ENCODE results near the gene TAB2.
"Not testable (repeated sequence)": the region's sequence is repeated elsewhere in the genome, so short reads cannot be mapped to it uniquely, and the experiment has no call there.

The TAB2 gene

DNA sequence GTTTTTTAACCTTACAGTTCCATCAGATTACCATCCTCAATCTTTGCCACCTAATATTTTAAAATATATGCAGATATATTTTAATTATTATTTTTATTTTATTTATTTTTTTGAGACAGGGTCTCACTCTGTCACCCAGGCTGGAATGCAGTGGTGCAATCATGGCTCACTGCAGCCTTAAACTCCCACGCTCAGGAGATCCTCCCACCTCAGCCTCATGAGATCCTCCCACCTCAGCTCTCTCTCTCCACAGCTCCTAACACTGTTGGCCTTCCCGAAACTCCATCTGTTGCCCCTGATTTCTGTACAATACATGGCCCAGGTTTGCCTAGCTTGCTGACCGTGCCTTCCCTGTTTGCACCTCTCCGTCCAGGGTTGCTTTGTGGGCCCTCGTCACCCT, 4.4 kb upstream of the TAB2 start:
- DNase-seq (ENCODE audit: low read depth in 2 of 2), result no peak

DNA sequence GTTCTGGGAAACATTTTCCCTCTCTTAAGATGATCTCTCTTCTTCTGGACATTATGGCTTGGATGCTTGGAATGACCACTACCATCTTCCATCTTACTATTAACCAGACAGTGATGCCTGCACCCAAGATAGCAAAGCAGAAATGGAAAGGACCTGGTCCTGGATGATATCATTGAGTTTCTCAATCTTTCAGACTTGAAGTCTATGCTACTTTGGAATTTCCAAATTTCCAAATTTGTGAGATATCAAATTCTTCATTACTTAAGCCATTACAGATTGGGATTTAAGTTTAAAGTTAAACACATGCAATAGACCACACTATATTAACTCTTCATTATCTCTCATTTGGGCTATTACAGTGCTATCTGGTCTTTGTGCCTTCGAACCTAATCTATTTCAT, 3.7 kb upstream of the TAB2 start:
- no peak for DNase-seq (ENCODE audit: low read depth in 2 of 2)

DNA sequence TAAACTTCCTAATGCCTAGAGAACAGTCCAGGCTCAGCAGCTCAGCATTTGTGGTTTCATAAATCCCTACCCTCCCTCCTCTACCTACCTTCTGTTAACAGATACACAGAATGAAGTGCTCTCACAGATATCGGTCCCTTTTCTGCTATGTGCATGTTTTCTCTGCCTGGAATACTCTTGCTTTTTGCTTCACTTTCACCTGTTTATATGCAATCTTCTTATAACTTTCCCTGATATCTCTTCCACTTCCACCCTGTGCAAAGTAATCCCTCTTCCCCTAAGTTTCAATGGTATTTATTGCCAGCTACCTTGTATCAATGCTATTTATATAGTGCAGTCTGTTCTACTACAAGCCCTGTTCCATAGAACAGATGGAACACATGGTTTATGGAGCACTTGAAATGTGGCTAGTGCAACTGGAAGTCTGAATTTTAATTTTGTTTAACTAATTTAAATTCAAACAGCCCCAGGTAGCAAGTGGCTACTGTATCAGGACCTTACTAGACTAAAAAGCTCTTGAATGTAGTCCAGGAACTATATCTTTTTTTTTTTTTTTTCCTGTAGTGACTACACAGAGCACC, 3.1 kb upstream of the TAB2 start:
- no peak for DNase-seq (ENCODE audit: low read depth in 2 of 2)

DNA sequence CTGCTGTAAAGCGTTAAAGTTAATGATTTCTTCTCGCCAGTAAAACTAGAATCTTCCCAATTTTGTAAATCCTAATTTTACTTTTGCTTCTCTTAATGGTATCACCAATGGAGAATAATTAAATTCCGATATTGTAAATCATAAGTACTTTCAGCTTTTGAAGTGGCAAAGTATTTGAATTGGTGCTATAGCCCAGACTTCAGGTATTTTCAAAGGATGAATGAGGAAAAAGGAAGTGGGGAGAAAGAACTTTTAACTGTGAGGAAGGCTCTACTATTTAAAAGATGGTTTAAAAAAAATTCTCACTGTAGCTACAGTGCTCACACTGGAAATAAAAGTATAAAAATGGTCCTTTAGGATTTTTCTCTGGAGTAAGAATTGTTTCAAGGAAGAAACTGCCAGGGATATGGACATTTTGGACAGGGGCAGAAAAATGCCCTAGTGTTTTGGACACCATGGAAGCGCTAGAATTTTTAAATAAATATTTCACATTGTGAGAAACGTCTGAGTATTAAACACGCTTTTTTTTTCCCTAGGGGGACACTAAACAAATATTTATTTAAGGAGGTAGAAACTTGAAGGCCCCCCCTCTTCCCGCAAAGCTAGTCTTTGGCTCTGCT, 1.3 kb upstream of the TAB2 start:
- no peak for DNase-seq (ENCODE audit: low read depth in 2 of 2)

DNA sequence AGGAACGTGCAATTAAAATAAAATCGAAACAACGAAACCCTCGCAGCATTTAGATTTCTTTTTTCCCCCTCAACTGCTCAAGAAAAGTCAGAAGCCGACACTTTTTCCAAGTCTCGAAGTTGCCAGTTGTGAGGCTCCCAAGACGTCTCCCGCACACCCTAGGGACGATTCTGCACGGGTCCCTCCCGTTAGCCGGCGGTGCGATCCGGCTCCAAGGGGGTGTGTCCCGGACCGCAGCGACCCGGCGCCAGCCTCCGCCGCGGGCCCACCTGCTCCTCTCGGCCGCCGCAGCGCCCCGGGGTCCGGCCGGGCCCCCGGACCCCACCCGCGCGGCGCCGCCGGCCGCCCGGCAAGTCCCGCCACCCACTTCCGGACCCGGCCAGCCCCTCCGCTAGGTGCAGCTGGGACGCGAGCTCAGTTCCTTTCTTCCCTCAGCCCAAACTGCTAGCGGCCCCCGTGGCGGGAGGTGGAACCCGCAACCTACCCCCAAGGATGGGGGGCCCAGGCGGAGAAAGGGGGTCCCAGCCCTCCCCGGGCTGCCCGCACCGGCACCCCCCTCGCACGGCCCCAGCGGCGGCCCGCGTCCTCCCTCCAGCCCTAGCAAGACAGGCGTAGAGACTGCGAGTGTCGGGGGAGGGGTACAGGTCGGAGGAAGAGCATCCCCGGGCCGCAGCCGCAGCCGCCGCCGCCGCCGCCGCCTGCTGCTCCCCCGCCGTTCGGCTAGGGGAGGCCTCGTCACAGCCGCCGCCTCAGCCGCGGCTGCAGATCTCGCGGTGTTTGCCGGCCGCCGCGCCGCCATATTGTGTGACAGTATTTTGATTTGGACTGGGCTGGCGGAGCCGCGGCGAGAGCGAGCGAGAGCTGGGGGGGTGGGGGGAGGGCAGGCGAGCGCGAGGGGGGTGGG, 520 bp upstream of the TAB2 start:
- DNase-seq (ENCODE audit: low read depth in 2 of 2), result peak; percentile 81 to 87

DNA sequence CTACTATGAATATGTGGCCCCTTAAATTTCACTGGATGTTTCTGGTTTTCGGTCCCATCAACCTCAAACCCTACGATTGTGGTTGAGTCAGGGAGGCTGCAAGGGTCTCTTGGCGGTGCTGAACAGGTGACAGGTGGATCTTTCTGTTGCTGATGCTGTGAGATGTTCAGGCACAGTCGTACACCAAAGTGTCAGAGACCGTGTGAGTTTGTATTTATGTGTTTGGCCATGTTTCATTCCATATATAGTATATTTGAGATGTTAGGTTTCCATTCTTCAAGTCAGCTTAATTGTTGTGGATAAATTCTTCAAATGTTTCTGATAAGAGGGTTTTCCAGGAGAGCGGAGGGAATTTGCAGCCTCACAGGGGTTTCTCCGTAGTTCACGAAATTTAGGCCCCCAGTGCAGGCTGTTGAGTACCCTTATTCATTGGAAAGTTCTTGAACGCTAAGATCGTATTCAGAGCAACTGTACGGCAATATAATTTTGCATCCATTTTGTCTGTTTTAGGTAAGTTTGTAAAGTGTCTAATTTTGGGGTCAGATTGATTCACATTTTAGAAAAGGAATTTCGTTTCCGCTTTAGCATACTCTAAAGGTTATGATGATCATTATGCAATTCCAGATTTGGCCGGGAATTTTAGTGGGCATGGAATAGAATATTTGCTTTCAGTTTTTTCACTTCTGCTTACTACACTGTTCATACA, 1.2 kb downstream of the TAB2 start:
- no peak for DNase-seq (ENCODE audit: low read depth in 2 of 2)

DNA sequence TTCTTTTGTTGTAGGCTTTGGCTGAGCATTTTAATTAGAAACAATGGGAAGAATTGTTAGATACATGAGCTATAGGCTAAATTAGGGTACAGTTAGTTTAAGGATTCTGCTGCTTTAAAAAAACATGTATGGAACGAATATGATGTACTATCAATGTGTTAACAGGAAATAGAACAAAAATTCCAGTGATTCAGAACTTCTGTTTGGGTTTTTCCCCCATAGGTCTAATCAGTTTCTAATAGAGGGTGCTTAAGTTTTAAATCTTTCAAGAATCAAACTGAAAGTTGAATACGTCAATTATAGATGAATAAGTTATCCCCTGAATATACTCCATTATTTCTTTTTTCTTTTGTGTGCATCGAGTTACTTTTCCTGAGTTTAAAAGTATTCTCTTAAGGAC, 1.9 kb downstream of the TAB2 start:
- no peak for DNase-seq (ENCODE audit: low read depth in 2 of 2)

DNA sequence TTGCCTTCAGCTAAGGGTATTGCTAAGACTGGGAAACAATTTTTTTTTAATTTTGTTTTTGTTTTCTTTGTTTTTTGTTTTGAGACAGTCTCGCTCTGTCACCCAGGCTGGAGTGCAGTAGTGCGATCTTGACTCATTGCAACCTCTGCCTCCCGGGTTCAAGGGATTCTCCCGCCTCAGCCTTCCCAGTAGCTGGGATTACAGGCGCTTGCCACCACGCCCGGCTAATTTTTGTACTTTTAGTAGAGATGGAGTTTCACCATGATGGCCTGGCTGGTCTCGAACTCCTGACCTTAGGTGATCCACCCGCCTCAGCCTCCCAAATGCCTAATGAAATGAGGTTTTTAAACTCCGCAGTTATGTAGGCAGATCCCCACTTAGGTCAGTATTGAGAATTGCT, 2.5 kb downstream of the TAB2 start:
- not testable (repeated sequence) for DNase-seq (ENCODE audit: low read depth in 2 of 2)

DNA sequence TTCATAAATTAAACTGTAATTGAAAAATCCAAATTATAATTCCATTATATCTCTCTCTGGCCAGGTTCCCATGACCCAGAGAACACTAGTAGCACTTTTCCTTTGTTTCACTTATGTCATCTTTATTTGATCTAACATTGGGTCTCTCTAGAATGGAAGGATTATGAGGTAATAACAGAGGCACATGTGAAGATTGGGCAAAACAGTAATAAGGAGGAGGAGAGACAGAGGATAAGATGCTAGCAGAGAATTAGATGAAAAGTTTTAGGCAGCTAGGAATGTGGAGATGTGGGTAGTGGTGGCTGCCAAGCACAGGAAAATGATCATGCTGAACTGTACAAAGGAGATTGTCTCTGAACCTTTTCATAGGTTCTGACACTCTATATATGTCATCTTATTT, 3.3 kb downstream of the TAB2 start:
- DNase-seq (ENCODE audit: low read depth in 2 of 2), result no peak

DNA sequence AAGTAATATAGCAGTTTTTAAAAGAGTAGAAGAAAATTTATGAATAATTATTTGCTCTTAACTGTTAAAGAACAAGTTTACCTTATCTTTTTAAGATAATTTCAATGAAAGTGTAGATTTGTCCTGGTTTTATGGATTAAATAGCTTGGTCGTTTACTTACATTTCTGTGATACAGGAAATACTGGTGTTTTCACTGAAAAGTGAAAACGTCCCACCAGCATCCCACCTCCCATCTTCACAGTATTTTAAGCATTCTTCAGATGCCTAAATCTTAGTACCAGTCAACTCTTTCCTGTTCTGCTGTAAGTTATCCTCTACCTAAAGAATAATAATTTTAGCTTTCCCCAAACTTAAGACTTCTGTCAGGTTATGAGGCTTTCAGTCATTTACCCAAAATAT, 5.8 kb downstream of the TAB2 start:
- DNase-seq (ENCODE audit: low read depth in 2 of 2), result no peak

DNA sequence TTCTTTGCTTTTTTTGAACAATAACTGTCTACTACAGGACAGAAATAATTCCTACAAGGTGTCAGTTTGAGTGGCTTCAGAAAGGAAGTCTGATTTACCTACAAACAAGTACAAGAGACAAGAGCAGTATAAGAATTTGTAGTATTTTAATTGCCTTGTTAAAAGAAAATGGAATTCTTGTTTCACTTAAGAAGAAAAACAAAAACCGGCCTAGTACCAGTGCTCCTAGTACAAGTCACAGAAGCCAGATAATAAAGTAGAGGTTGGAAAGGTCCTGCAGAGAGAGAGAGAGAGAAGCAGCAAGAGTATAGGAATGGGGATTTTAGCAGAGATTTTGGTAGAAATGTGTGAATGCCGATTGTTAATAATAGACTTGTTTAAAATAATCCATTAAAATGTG, 6.4 kb downstream of the TAB2 start:
- DNase-seq (ENCODE audit: low read depth in 2 of 2), result no peak

DNA sequence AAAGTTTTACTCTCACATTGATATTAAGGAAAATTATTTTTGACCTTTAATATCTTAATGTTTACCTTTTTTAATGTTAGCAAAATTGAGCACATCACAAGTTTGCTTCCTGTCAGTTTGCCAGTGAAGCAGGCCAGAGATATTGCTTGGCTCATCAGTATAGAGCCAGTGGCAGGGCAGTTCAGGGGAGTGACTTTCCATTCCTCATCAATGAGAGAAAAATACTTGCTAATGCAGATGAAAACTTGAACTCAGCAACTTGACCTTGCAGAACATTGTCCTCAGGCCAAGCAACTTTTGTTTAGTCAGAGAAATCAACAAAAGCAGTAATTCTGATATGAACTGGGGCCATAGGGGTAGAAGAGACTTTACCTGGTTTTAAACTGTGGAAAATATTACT, 6.9 kb downstream of the TAB2 start:
- no peak for DNase-seq (ENCODE audit: low read depth in 2 of 2)

DNA sequence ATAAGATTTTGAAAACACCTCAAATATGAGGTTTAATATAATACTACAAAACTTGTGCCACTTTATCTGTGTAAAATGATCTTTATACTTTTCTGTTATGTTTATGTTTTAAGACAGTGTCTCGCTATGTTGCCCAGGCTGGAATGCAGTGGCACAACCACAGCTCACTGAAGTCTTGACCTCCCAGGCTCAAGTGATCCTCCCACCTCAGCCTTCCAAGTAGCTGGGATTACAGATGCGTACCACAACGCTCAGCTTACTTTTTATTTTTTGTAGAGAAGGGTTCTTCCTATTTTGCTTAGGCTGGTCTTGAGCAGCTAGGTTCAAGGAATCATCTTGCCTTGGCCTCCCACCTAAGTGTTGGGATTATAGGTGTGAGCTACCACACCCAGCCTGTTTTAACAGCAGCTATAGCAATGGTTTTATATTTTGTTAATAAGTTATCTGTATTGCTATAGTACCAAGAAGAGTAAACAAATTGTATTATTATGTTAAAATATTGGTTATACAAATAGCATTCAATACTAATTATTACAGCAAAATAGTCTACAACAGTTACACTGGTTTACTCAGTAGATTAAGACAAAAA, 8.2 kb downstream of the TAB2 start:
- DNase-seq (ENCODE audit: low read depth in 2 of 2), result no peak

DNA sequence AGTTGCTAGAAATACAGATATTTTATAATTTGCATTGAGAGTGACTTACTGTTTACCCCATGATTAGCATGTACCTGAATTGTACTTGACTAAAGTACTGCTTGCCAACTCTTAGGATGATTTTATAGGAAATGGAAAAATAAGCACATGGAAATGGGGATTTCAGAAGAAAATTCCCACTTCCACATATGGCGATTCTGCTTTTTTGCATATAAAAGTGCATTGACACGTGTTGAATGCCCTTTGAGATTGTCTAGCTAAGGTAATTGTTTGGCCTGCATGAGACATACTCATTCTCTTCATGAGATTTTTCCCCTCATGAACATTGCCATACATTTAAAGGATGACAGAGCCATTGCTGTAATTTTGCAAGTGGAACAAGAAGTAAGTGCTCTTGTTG, 10.1 kb downstream of the TAB2 start:
- no peak for DNase-seq (ENCODE audit: low read depth in 2 of 2)

DNA sequence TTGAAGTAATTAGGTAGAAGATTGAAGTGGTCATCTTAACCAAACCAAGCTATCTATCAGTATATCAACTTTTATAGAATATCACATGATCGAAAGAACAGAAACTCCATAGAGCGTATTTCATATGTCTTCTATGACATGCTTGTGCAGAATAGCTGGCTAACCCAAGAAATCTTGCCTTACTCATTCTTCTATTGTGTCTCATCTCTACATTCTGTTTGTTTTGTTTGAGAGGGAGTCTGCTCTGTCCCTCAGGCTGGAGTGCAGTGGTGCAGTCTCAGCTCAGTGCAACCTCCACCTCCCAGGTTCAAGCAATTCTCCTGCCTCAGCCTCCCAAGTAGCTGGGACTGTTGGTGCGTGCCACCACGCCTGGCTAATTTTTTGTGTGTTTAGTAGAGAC, 10.6 kb downstream of the TAB2 start:
- no peak for DNase-seq (ENCODE audit: low read depth in 2 of 2)

DNA sequence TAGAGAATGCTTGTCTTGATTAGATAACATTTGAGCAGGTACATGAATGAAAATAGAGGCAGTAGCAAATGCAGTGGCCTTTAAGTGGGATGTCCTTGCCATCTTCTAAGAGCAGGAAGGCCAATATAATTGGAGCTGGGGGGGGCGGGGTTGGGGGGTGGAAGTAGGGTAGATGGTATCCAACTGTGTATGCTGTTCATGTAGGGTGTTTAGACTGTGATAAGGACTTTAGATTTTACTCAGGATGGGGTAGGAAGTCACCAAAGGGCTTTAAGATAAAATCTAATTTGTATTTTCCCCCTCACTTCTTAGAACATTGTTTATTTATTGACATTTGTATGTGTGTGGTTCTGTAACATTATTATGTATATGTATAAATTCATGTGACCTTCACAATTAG, 12.0 kb downstream of the TAB2 start:
- DNase-seq (ENCODE audit: low read depth in 2 of 2), result no peak

DNA sequence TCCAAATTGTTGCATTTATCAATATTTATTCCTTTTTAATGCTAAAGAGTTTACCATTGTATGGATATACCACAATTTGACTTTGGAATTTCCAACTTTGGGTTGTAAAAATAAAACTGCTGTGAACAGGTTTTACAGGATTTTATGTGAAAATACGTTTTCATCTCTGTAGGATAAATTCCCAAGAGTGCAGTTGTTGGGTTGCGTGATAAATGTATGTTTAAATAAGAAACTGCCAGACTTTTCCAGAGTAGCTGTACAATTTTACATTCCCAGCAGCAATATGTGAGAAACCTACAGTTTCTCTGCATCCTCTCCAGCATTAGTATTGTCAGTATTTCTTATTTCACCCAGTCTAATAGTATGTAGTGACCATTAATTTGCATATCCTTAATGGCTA, 12.6 kb downstream of the TAB2 start:
- DNase-seq (ENCODE audit: low read depth in 2 of 2), result no peak

DNA sequence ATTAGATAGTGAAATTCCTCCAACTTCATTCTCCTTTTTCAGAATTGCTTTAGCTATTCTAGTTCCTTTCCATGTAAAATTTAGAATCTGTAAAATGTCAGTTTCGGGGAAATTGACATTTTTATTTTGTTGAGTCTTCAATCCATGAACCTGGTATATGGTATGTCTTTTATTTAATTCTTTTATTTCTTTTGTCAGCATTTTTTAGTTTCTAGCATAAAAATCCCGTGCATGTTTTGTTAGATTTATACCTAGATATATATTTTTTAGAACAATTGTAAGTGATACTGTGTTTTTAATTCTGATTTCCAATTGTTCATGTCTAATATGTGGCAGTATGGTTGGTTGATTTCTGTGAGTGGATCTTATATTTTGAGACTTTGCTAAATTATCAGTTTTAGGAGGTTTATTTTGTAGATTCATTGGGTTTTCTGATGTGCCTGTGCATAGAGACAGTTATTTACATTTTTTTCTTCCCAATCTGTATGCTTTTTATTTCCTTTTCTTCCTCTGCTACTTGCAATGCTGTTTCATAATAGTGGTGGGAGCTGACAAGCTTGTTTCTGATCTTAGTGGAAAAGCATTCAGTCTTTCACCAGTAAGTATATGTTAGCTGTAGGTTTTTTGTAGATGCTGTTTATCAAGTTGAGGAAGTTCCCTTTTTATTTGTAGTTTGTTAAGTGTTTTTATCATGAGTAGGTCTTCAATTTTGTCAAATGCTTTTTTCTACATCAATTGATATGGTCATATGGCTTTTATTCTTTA, 13.7 kb downstream of the TAB2 start:
- no peak for DNase-seq (ENCODE audit: low read depth in 2 of 2)

DNA sequence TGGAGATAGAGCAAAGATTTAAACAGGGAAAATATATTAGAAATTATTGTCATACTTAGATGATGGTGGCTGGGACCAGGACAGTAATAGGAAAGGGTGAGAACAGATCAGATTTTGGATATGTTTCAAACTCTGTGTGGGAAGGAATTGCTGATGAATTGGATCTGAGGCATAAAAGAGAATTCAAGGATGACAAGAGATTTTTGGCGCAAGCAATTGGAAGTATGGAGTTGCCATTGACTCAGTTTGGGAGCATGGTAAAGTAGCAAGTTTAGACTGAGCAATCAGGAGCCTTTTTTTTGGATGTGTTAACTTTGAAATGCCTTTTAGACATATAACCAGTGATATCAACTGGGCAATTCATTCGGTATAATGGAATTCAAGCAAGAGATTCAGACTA, 14.4 kb downstream of the TAB2 start:
- DNase-seq (ENCODE audit: low read depth in 2 of 2), result no peak

DNA sequence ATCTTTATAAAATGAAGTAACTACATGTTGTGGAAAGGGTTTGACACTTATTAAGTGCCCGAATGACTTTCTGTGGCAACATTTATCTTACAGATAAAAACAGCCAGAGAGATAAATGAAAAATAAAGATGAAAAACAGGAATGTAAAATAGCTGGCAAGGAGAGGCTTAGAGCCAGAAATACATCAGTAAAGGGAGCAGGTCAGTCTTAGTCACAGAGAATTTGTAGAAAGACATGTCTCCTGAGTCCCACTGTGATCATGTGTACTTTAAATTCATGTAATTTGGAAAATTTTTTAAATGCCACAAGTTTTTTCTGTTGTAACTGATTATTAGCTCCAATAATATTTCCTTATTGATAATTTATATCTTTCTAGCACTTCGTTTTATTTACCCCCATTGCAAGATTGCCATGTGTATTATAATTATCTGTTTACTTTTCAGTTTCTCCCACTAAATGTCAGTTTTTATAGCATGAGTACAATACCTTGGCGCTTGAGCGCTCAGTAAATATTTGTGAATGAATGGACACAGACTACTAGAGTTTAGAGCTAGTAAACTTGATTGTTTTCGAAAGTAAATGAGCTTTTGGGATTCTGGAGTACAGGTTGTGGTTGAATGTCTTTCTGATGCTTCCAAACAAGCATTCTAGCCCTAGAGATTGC, 15.2 kb downstream of the TAB2 start:
- DNase-seq (ENCODE audit: low read depth in 2 of 2), result no peak

DNA sequence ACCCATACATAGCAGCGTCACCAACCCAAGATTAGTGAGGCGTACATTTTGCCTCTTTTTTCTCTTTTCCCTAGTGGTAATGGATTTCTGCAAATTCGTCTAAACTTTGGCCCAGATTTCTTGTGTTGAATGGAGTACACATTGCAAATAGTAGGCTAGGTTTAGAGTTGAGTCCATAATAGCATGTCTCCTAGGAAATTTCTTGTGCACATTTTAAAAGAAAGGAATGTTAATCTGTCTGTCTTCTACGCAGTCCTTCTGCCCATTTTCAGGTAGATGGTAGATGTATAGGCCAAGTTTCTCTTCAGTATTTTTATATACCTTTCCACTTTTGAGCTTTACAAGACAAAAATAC, 15.7 kb downstream of the TAB2 start:
- DNase-seq (ENCODE audit: low read depth in 2 of 2), result no peak

Measured in stimulated activated CD8-positive, alpha-beta memory T cell treated with anti-CD3 and anti-CD28 coated beads, Interleukin-15, amount 100 ng/mL, for 48 hours (primary cell).